GM10248 (cell line): ENCODE measurements around the gene VCAN.

Source experiments
- CTCF ChIA-PET: fragments of 300-600 bp; sonication (Branson Sonifier 250); formaldehyde crosslinking; extraction: SDS; loops from one replicate; lab custom pipeline; 2021; ENCODE audit warnings: antibody characterized with exemption; lab: Yijun Ruan, JAX
- POLR2A ChIA-PET: fragments of 350-650 bp; sonication (Branson Sonifier 250); formaldehyde crosslinking; extraction: SDS; loops from one replicate; lab custom pipeline; 2020; ENCODE audit warnings: antibody characterized with exemption; lab: Yijun Ruan, JAX
- DNase-seq: peaks from one replicate; pipeline ENCODE4 v3.0.0; 2012; ENCODE audit errors: extremely low spot score
- TF ChIP-seq, protein P1 (sequence below): IDR thresholded peaks from 2 replicates; pipeline ENCODE4 v1.5.1; 2012; ENCODE audit warnings: mild to moderate bottlenecking, low read depth; ENCODE audit errors: extremely low read depth, missing control alignments, control extremely low read depth

VCAN gene

DNA sequence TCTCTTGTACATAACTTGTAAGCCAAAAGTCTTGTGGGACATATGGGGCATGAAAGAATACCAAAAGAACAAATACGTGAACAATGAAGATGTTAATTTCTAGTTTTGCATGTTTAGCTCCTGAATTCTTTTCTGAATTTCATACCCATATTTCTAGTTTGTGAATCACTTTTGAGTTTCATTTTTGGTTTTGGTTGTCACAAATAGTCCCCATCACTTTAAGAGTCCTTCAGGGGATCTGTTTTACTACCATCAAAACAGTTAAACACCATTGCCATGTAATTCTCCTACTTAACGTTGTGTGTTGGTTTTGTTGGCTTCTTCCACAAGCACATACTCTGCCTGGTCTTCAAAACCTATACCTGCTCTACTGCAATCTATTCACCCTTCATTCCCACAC lies 27.0 kb downstream of the VCAN start:
- no peak for DNase-seq
- ChIA-PET POLR2A (no interaction called here), CTCF (interaction anchor here (1.6 kb wide), 1 partner anchor 11 kb away, joined by 3 read pairs; no protein-coding TSS in a partner anchor)
- TF ChIP-seq, protein P1, sequence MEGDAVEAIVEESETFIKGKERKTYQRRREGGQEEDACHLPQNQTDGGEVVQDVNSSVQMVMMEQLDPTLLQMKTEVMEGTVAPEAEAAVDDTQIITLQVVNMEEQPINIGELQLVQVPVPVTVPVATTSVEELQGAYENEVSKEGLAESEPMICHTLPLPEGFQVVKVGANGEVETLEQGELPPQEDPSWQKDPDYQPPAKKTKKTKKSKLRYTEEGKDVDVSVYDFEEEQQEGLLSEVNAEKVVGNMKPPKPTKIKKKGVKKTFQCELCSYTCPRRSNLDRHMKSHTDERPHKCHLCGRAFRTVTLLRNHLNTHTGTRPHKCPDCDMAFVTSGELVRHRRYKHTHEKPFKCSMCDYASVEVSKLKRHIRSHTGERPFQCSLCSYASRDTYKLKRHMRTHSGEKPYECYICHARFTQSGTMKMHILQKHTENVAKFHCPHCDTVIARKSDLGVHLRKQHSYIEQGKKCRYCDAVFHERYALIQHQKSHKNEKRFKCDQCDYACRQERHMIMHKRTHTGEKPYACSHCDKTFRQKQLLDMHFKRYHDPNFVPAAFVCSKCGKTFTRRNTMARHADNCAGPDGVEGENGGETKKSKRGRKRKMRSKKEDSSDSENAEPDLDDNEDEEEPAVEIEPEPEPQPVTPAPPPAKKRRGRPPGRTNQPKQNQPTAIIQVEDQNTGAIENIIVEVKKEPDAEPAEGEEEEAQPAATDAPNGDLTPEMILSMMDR: no peak

DNA sequence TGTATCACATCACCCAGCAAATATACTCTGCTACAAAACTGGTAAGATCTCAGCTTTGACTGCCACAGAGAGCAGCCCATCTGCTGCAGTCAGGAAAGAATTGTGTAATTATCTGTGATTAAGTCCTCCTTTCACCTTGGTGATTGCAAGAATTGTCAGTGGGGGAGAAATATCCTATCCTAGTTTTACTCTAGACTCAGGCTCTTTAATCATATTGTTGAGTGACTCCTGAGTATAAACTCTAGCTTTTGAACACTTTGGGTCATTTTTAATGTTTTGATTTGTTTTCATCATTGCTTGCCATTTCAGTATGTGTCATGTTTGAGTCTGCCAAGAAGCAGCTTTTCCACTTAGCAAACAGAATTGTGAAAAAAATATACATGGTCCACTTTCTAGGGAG lies 32.1 kb downstream of the VCAN start:
- DNase-seq: no peak
- TF ChIP-seq, protein P1: no peak
- POLR2A ChIA-PET: no interaction called here
- CTCF ChIA-PET: interaction anchor here (1.2 kb wide), 1 partner anchor 19 kb away, joined by 3 read pairs; no protein-coding TSS in a partner anchor

DNA sequence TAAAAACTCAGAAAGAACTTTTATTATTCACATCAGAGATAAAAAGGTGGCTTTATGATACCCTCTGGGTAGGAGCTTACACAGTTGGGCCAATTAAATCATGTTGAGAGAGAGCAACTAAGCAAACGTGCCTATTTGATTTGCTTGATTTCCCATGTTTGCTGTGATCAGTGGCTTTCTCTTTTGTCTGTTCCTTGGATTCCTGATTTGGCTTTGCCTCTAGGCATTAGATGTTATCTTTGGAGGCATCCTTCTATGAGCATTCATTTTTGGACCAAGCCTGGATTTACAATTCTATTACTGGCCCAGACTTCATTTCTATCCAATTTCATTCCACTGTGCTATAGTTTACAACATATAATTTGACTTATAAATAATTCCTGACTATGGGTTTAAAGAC lies 35.9 kb downstream of the VCAN start:
- ChIA-PET POLR2A (no interaction called here), CTCF (interaction anchor here (1.0 to 1.6 kb wide), 2 partner anchors 8 to 12 kb away, joined by 3 to 4 read pairs; no protein-coding TSS in a partner anchor)
- TF ChIP-seq, protein P1: no peak
- DNase-seq: no peak

DNA sequence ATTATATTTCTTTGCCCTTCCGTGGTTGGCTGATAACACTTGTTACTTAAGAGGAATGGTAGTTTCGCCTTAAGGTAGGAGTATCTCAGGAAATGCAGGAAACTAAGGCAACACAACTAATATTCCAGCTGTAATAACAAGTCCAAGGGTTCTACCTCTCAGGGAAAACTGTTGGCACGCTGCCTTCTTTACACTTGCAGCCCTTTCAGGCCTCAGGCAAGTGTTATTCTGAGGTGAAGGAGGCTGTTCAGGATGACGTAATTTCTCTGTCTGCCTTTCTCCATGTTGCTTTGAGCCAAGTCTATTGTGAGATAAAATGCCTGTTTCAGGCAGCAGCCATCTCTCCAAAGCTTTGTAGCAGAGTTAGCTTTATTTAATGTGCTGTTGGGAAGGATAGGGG lies 38.0 kb downstream of the VCAN start:
- TF ChIP-seq, protein P1: no peak
- POLR2A ChIA-PET: no interaction called here
- DNase-seq: no peak
- CTCF ChIA-PET: interaction anchor here (0.8 to 1.5 kb wide), 5 partner anchors 10 to 28 kb away, joined by 3 to 5 read pairs (median 4); no protein-coding TSS in a partner anchor

DNA sequence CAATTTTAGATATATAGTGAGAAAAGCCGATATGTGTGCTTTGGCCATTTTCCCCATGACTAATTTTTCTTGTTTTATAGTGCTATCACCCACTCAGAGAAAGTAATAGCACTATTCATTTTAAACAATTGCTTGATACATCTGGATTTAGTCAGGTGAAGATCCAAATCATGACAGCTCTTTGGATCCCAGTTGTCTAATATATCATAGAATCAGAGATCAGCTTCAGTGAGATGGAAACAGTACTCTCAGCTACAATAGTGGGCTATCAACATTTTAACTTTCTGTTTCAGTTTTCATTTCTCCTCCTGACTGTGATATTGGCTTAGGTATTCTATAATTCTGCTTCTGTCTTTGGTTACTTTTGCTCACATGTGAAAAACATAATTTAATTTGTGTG lies 38.7 kb downstream of the VCAN start:
- ChIA-PET CTCF (interaction anchor here (0.8 to 1.5 kb wide), 4 partner anchors 10 to 29 kb away, joined by 3 to 5 read pairs (median 4); no protein-coding TSS in a partner anchor), POLR2A (no interaction called here)
- TF ChIP-seq, protein P1: no peak
- peak; percentile 52 for DNase-seq

DNA sequence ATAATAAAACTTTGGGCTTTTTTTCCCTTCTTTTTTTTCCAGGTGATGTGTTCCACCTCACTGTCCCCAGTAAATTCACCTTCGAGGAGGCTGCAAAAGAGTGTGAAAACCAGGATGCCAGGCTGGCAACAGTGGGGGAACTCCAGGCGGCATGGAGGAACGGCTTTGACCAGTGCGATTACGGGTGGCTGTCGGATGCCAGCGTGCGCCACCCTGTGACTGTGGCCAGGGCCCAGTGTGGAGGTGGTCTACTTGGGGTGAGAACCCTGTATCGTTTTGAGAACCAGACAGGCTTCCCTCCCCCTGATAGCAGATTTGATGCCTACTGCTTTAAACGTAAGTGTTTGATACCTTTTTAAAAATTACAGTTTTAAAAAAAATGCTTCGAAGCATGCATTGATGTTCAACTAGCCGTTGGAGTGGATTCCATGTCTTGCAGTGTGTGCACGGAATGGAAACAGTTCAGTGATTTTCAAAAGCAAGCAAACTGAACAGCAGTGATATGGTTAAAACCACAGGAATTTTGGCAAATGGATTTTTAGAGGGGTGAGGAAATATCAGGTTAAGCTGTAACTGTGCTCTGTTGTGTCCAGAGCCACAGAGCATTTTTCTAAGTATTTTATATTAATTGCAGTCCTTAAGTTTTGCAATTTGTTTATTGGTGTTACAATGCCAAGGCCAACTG lies 40.7 kb downstream of the VCAN start:
- ChIA-PET POLR2A (no interaction called here), CTCF (interaction anchor here (1.3 kb wide), 1 partner anchor 23 kb away, joined by 4 read pairs; no protein-coding TSS in a partner anchor)
- TF ChIP-seq, protein P1: no peak
- no peak for DNase-seq
